ENCODE data around the gene CHIC2. TPM values are rescaled to one million over a fixed set of nuclear protein-coding genes. Genes with fewer than 3 reads are reported as not detected.

CHIC2 gene
- total RNA-seq, 1 experiment from 2014 or later: 10.8 TPM

DNA sequence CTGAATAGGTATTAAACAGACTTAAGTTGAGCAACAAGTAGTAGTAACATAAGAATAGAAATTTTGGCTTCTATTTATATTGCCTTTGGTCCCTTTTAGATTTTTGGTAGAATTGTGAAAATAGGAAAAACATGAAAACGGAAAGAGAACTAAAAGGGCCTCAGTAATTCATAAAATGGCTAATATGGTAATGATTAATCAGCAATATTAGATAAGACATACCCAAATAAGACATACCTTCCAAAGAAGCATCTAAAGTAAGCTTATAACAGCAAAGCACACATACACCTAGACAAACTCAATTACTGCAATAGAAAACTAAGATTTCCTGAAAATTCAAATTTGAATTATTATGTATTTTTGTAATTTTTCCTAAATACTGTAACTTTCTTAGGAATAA, 46.4 kb downstream of the CHIC2 start:
- H3K4me1 ChIP-seq (ENCODE audit: control insufficient read depth in 1 of 2, insufficient read depth in 2 of 2, low read length in 2 of 2): no peaks in the 10 kb centered on the region
- CTCF ChIA-PET: no interaction called here
- BruUV-seq (replicated peaks): no TSS peak
- no peak for ATAC-seq
- no peak overlapping the region for H3K4me2 ChIP-seq (ENCODE audit: low read length)
- H3K79me2 ChIP-seq (ENCODE audit: insufficient read depth, low read length): no peaks in the 10 kb centered on the region; the same call in 1 of the 2 replicates
- no peak overlapping the region for H3K4me3 ChIP-seq (replicated peaks in 1 of 2; ENCODE audit: low read depth in 1 of 2, low read length in 2 of 2)
- intact Hi-C loops (cut with micrococcal nuclease): no loop called here
- H3K36me3 ChIP-seq (ENCODE audit: control insufficient read depth in 1 of 2, insufficient read depth in 2 of 2, low read length in 2 of 2): no peaks in the 10 kb centered on the region
- POLR2A ChIA-PET: no interaction called here
- TF ChIP-seq, protein P1, sequence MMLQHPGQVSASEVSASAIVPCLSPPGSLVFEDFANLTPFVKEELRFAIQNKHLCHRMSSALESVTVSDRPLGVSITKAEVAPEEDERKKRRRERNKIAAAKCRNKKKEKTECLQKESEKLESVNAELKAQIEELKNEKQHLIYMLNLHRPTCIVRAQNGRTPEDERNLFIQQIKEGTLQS (IDR thresholded peaks at IDR 0.05): no peak
- TF ChIP-seq, protein P2, sequence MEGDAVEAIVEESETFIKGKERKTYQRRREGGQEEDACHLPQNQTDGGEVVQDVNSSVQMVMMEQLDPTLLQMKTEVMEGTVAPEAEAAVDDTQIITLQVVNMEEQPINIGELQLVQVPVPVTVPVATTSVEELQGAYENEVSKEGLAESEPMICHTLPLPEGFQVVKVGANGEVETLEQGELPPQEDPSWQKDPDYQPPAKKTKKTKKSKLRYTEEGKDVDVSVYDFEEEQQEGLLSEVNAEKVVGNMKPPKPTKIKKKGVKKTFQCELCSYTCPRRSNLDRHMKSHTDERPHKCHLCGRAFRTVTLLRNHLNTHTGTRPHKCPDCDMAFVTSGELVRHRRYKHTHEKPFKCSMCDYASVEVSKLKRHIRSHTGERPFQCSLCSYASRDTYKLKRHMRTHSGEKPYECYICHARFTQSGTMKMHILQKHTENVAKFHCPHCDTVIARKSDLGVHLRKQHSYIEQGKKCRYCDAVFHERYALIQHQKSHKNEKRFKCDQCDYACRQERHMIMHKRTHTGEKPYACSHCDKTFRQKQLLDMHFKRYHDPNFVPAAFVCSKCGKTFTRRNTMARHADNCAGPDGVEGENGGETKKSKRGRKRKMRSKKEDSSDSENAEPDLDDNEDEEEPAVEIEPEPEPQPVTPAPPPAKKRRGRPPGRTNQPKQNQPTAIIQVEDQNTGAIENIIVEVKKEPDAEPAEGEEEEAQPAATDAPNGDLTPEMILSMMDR (IDR thresholded peaks at IDR 0.05 in 2 of 3, conservative IDR thresholded peaks at IDR 0.05 in 1 of 3; ENCODE audit: borderline replicate concordance in 1 of 3, insufficient read depth in 1 of 3, low read depth in 2 of 3, low read length in 2 of 3): no peak
- TF ChIP-seq SIN3A (IDR thresholded peaks at IDR 0.05; ENCODE audit: low read depth) (no peak), POLR2A (IDR thresholded peaks at IDR 0.05; ENCODE audit: borderline replicate concordance, extremely low read depth, insufficient read depth, insufficient read length) (no peak), ZNF274 (IDR thresholded peaks at IDR 0.05; ENCODE audit: low read depth, low read length) (no peak), EZH2 (IDR thresholded peaks at IDR 0.05) (no peak), TCF7L2 (IDR thresholded peaks at IDR 0.05; ENCODE audit: borderline replicate concordance, extremely low read depth, insufficient read depth, insufficient read length) (no peak), JUND (IDR thresholded peaks at IDR 0.05) (no peak), SP1 (IDR thresholded peaks at IDR 0.05; ENCODE audit: low read depth) (no peak), POLR2AphosphoS5 (IDR thresholded peaks at IDR 0.05; ENCODE audit: low read depth, low read length) (no peak), ZFX (IDR thresholded peaks at IDR 0.05) (no peak), SRF (IDR thresholded peaks at IDR 0.05; ENCODE audit: low read depth) (no peak), YY1 (IDR thresholded peaks at IDR 0.05; ENCODE audit: extremely low read depth, insufficient replicate concordance, low read depth, low read length) (no peak)
- TF ChIP-seq, protein P3, sequence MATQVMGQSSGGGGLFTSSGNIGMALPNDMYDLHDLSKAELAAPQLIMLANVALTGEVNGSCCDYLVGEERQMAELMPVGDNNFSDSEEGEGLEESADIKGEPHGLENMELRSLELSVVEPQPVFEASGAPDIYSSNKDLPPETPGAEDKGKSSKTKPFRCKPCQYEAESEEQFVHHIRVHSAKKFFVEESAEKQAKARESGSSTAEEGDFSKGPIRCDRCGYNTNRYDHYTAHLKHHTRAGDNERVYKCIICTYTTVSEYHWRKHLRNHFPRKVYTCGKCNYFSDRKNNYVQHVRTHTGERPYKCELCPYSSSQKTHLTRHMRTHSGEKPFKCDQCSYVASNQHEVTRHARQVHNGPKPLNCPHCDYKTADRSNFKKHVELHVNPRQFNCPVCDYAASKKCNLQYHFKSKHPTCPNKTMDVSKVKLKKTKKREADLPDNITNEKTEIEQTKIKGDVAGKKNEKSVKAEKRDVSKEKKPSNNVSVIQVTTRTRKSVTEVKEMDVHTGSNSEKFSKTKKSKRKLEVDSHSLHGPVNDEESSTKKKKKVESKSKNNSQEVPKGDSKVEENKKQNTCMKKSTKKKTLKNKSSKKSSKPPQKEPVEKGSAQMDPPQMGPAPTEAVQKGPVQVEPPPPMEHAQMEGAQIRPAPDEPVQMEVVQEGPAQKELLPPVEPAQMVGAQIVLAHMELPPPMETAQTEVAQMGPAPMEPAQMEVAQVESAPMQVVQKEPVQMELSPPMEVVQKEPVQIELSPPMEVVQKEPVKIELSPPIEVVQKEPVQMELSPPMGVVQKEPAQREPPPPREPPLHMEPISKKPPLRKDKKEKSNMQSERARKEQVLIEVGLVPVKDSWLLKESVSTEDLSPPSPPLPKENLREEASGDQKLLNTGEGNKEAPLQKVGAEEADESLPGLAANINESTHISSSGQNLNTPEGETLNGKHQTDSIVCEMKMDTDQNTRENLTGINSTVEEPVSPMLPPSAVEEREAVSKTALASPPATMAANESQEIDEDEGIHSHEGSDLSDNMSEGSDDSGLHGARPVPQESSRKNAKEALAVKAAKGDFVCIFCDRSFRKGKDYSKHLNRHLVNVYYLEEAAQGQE (IDR thresholded peaks at IDR 0.05; ENCODE audit: low read depth): no peak
- no peaks in the 10 kb centered on the region for H3K9me3 ChIP-seq (ENCODE audit: control insufficient read depth in 1 of 2, insufficient read depth in 1 of 2, low read depth in 1 of 2, low read length in 2 of 2)
- no peaks in the 10 kb centered on the region for H3K27me3 ChIP-seq (ENCODE audit: insufficient read depth, low read length)
- peaks cover 4% of the 10 kb centered on the region; the same call in 1 of the 2 replicates for H4K20me1 ChIP-seq (ENCODE audit: insufficient read depth)
- no peak overlapping the region for H3K27ac ChIP-seq (ENCODE audit: low read depth, low read length)
- H3K9ac ChIP-seq (ENCODE audit: low read length): no peak overlapping the region
- RAD21 ChIA-PET (ENCODE audit: low non-redundant PET in 1 of 2, low total read pairs in 2 of 2, uncharacterized antibody in 2 of 2, unreplicated experiment in 2 of 2): no interaction called here
- no peak overlapping the region for H2AFZ ChIP-seq (ENCODE audit: low read depth, low read length, poor library complexity, severe bottlenecking)
- DNase-seq (ENCODE audit: low read depth, low spot score): no peak
- no peaks in the 10 kb centered on the region for H3K9me2 ChIP-seq (ENCODE audit: insufficient read depth)
